K562 (cell line): ENCODE measurements around the gene DYNC1H1. TPM values are rescaled to one million over a fixed set of nuclear protein-coding genes. Genes with fewer than 3 reads are reported as not detected.
A peak's percentile ranks its signal among the peaks of the same experiment; 100 is the strongest.

Experiments used
- ETV5 ChIP-seq: sonication (generic); formaldehyde crosslinking; IDR thresholded peaks from 2 replicates; pipeline ENCODE4 v1.4.0; 2020; ENCODE audit warnings: low read depth, mild to moderate bottlenecking, missing genetic modification reagents
- polyA plus RNA-seq, 8 experiments: library from polyadenylated mRNA; depleted of rRNA in 4 of 8; stranded (reverse) in 5 of 8; unstranded in 3 of 8; fragments of >200 nt; fragmentation: Nextera tagmentation in 2 of 8; fragmentation: Illumina TruSeq in 1 of 8; extraction: Ambion mirVana in 2 of 8; extraction: Trizol in 1 of 8; gene quantifications; 2 replicates each; pipeline versions ENCODE4 v1.2.1 to v1.2.3, GENCODE V29; 2011 to 2014; ENCODE audit warnings: inconsistent platforms in 1 of 8, missing spikeins in 1 of 8
- total RNA-seq, 7 experiments: library from RNA; depleted of rRNA in 6 of 7; stranded (reverse); fragments of >200 nt in 6 of 7; fragmentation: Illumina TruSeq in 2 of 7; extraction: Trizol in 2 of 7; gene quantifications; 2 replicates each; pipeline versions ENCODE4 v1.2.1 to v1.2.3, GENCODE V29; 2011 to 2021; ENCODE audit warnings: low replicate concordance in 1 of 7
- TF ChIP-seq, protein P1 (sequence below): sonication (generic); formaldehyde crosslinking; IDR thresholded peaks from 2 replicates; pipeline ENCODE4 v1.8.1; 2023; ENCODE audit warnings: mild to moderate bottlenecking, missing genetic modification reagents
- TF ChIP-seq, protein P2 (sequence below), 3 experiments: fragments of 200-800 bp in 1 of 3; fragments of 250-450 bp in 1 of 3; fragments of 450-650 bp in 1 of 3; sonication (Bioruptor Pico) in 1 of 3; sonication (Bioruptor generic) in 1 of 3; formaldehyde crosslinking in 1 of 3; IDR thresholded peaks; 2 replicates each; pipeline versions ENCODE4 v1.6.1 to v1.8.0; 2016 to 2022; ENCODE audit warnings: mild to moderate bottlenecking in 2 of 3, missing genetic modification characterization in 2 of 3, missing compliant biosample characterization in 1 of 3, moderate library complexity in 1 of 3

Gene DYNC1H1
- total and polyA plus RNA-seq, 9 of the 15 experiments (the other 6 are each of a cell fraction or from before 2014, with no cell fraction given): 31.9 to 335 (median 115) TPM

- TF ChIP-seq, protein P1, sequence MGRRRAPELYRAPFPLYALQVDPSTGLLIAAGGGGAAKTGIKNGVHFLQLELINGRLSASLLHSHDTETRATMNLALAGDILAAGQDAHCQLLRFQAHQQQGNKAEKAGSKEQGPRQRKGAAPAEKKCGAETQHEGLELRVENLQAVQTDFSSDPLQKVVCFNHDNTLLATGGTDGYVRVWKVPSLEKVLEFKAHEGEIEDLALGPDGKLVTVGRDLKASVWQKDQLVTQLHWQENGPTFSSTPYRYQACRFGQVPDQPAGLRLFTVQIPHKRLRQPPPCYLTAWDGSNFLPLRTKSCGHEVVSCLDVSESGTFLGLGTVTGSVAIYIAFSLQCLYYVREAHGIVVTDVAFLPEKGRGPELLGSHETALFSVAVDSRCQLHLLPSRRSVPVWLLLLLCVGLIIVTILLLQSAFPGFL: 0 out of 2 replicates have a peak, but pooled peaks have one; percentile 16
- TF ChIP-seq, protein P2, sequence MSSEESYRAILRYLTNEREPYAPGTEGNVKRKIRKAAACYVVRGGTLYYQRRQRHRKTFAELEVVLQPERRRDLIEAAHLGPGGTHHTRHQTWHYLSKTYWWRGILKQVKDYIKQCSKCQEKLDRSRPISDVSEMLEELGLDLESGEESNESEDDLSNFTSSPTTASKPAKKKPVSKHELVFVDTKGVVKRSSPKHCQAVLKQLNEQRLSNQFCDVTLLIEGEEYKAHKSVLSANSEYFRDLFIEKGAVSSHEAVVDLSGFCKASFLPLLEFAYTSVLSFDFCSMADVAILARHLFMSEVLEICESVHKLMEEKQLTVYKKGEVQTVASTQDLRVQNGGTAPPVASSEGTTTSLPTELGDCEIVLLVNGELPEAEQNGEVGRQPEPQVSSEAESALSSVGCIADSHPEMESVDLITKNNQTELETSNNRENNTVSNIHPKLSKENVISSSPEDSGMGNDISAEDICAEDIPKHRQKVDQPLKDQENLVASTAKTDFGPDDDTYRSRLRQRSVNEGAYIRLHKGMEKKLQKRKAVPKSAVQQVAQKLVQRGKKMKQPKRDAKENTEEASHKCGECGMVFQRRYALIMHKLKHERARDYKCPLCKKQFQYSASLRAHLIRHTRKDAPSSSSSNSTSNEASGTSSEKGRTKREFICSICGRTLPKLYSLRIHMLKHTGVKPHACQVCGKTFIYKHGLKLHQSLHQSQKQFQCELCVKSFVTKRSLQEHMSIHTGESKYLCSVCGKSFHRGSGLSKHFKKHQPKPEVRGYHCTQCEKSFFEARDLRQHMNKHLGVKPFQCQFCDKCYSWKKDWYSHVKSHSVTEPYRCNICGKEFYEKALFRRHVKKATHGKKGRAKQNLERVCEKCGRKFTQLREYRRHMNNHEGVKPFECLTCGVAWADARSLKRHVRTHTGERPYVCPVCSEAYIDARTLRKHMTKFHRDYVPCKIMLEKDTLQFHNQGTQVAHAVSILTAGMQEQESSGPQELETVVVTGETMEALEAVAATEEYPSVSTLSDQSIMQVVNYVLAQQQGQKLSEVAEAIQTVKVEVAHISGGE (CRISPR knock-in tag; IDR thresholded peaks at IDR 0.05): peak in 1 of 3 experiments; percentile 70; a peak in 1 of 6 replicates
- TF ChIP-seq ETV5 (CRISPR knock-in tag): peak; percentile 1; the same call in 1 of the 2 replicates
These were observed 123.3 kb downstream of the DYNC1H1 start (continued) for GRCh38 chr14:102087762-102088011.
